ENCODE data around the gene PDE8B.
A peak's percentile ranks its signal among the peaks of the same experiment; 100 is the strongest.

PDE8B gene

GRCh38 chr5:77175231-77175630 lies 35.2 kb upstream of the PDE8B start:
- Histone ChIP-seq H3K9me3 (replicated peaks; ENCODE audit: low read length) (no peaks in the 10 kb centered on the region), H3K4me3 (ENCODE audit: low read length) (no peak overlapping the region), H3K36me3 (ENCODE audit: insufficient read depth, low read length) (no peaks in the 10 kb centered on the region), H3K4me2 (ENCODE audit: low read length) (no peak overlapping the region), H3K9ac (ENCODE audit: low read depth, low read length) (no peak overlapping the region), H3K4me1 (ENCODE audit: control insufficient read depth, insufficient read depth, low read length) (no peaks in the 10 kb centered on the region), H3K27me3 (ENCODE audit: control insufficient read depth, insufficient read depth, low read length) (peaks cover 50% of the 10 kb centered on the region)

GRCh38 chr5:77176429-77176828 lies 34.1 kb upstream of the PDE8B start:
- Histone ChIP-seq H3K4me3 (ENCODE audit: low read length) (no peak overlapping the region), H3K36me3 (ENCODE audit: insufficient read depth, low read length) (no peaks in the 10 kb centered on the region), H3K4me2 (ENCODE audit: low read length) (no peak overlapping the region), H3K9ac (ENCODE audit: low read depth, low read length) (no peak overlapping the region), H3K27me3 (ENCODE audit: control insufficient read depth, insufficient read depth, low read length) (peaks cover 60% of the 10 kb centered on the region), H3K9me3 (replicated peaks; ENCODE audit: low read length) (no peaks in the 10 kb centered on the region), H3K4me1 (ENCODE audit: control insufficient read depth, insufficient read depth, low read length) (no peaks in the 10 kb centered on the region)

- Histone ChIP-seq H3K36me3 (ENCODE audit: insufficient read depth, low read length) (no peaks in the 10 kb centered on the region), H3K27me3 (ENCODE audit: control insufficient read depth, insufficient read depth, low read length) (peaks cover 71% of the 10 kb centered on the region)
Observed at GRCh38 chr5:77177576-77177975, 32.9 kb upstream of the PDE8B start.

GRCh38 chr5:77180167-77181081 lies 30.1 kb upstream of the PDE8B start:
- peak overlapping the region; percentile 81 for H3K4me2 ChIP-seq (ENCODE audit: low read length)
- no peaks in the 10 kb centered on the region for H3K9me3 ChIP-seq (replicated peaks; ENCODE audit: low read length)
- H3K9ac ChIP-seq (ENCODE audit: low read depth, low read length) = no peak overlapping the region
- no peaks in the 10 kb centered on the region for H3K36me3 ChIP-seq (ENCODE audit: insufficient read depth, low read length)
- H3K4me3 ChIP-seq (ENCODE audit: low read length) = peak overlapping the region; percentile 65
- H3K27me3 ChIP-seq (ENCODE audit: control insufficient read depth, insufficient read depth, low read length) = peaks cover 55% of the 10 kb centered on the region
- no peaks in the 10 kb centered on the region for H3K4me1 ChIP-seq (ENCODE audit: control insufficient read depth, insufficient read depth, low read length)

More at GRCh38 chr5:77177576-77177975, 32.9 kb upstream of the PDE8B start:
- Histone ChIP-seq H3K9me3 (replicated peaks; ENCODE audit: low read length) (no peaks in the 10 kb centered on the region), H3K4me2 (ENCODE audit: low read length) (no peak overlapping the region), H3K4me3 (ENCODE audit: low read length) (no peak overlapping the region), H3K9ac (ENCODE audit: low read depth, low read length) (no peak overlapping the region), H3K4me1 (ENCODE audit: control insufficient read depth, insufficient read depth, low read length) (no peaks in the 10 kb centered on the region)

GRCh38 chr5:77181173-77181572 lies 29.3 kb upstream of the PDE8B start:
- H3K36me3 ChIP-seq (ENCODE audit: insufficient read depth, low read length) = no peaks in the 10 kb centered on the region
- H3K4me2 ChIP-seq (ENCODE audit: low read length) = peak overlapping the region; percentile 38
- H3K27me3 ChIP-seq (ENCODE audit: control insufficient read depth, insufficient read depth, low read length) = peaks cover 52% of the 10 kb centered on the region
- no peak overlapping the region for H3K9ac ChIP-seq (ENCODE audit: low read depth, low read length)
- H3K4me3 ChIP-seq (ENCODE audit: low read length) = no peak overlapping the region
- no peaks in the 10 kb centered on the region for H3K4me1 ChIP-seq (ENCODE audit: control insufficient read depth, insufficient read depth, low read length)
- H3K9me3 ChIP-seq (replicated peaks; ENCODE audit: low read length) = no peaks in the 10 kb centered on the region

GRCh38 chr5:77181596-77182304 lies 28.7 kb upstream of the PDE8B start:
- no peaks in the 10 kb centered on the region for H3K36me3 ChIP-seq (ENCODE audit: insufficient read depth, low read length)
- no peaks in the 10 kb centered on the region for H3K9me3 ChIP-seq (replicated peaks; ENCODE audit: low read length)
- H3K27me3 ChIP-seq (ENCODE audit: control insufficient read depth, insufficient read depth, low read length) = peaks cover 46% of the 10 kb centered on the region
- no peak overlapping the region for H3K4me2 ChIP-seq (ENCODE audit: low read length)
- no peaks in the 10 kb centered on the region for H3K4me1 ChIP-seq (ENCODE audit: control insufficient read depth, insufficient read depth, low read length)
- H3K4me3 ChIP-seq (ENCODE audit: low read length) = no peak overlapping the region
- no peak overlapping the region for H3K9ac ChIP-seq (ENCODE audit: low read depth, low read length)

GRCh38 chr5:77182367-77182766 lies 28.1 kb upstream of the PDE8B start:
- Histone ChIP-seq H3K36me3 (ENCODE audit: insufficient read depth, low read length) (no peaks in the 10 kb centered on the region), H3K4me2 (ENCODE audit: low read length) (no peak overlapping the region), H3K4me3 (ENCODE audit: low read length) (no peak overlapping the region), H3K9ac (ENCODE audit: low read depth, low read length) (no peak overlapping the region), H3K4me1 (ENCODE audit: control insufficient read depth, insufficient read depth, low read length) (no peaks in the 10 kb centered on the region), H3K9me3 (replicated peaks; ENCODE audit: low read length) (no peaks in the 10 kb centered on the region), H3K27me3 (ENCODE audit: control insufficient read depth, insufficient read depth, low read length) (peaks cover 40% of the 10 kb centered on the region)

- H3K4me3 ChIP-seq (ENCODE audit: low read length) = no peak overlapping the region
Observed at GRCh38 chr5:77186652-77187370, 23.7 kb upstream of the PDE8B start.

GRCh38 chr5:77189421-77189820 lies 21.1 kb upstream of the PDE8B start:
- Histone ChIP-seq H3K4me3 (ENCODE audit: low read length) (no peak overlapping the region), H3K4me1 (ENCODE audit: control insufficient read depth, insufficient read depth, low read length) (no peaks in the 10 kb centered on the region), H3K4me2 (ENCODE audit: low read length) (no peak overlapping the region), H3K36me3 (ENCODE audit: insufficient read depth, low read length) (no peaks in the 10 kb centered on the region), H3K9ac (ENCODE audit: low read depth, low read length) (no peak overlapping the region), H3K27me3 (ENCODE audit: control insufficient read depth, insufficient read depth, low read length) (peaks cover 18% of the 10 kb centered on the region), H3K9me3 (replicated peaks; ENCODE audit: low read length) (no peaks in the 10 kb centered on the region)

More at GRCh38 chr5:77186652-77187370, 23.7 kb upstream of the PDE8B start:
- Histone ChIP-seq H3K9ac (ENCODE audit: low read depth, low read length) (no peak overlapping the region), H3K27me3 (ENCODE audit: control insufficient read depth, insufficient read depth, low read length) (peaks cover 25% of the 10 kb centered on the region), H3K9me3 (replicated peaks; ENCODE audit: low read length) (no peaks in the 10 kb centered on the region), H3K4me2 (ENCODE audit: low read length) (no peak overlapping the region), H3K36me3 (ENCODE audit: insufficient read depth, low read length) (no peaks in the 10 kb centered on the region), H3K4me1 (ENCODE audit: control insufficient read depth, insufficient read depth, low read length) (no peaks in the 10 kb centered on the region)

GRCh38 chr5:77192441-77193050 lies 17.9 kb upstream of the PDE8B start:
- peaks cover 18% of the 10 kb centered on the region for H3K27me3 ChIP-seq (ENCODE audit: control insufficient read depth, insufficient read depth, low read length)
- no peak overlapping the region for H3K9ac ChIP-seq (ENCODE audit: low read depth, low read length)
- H3K4me3 ChIP-seq (ENCODE audit: low read length) = no peak overlapping the region
- no peaks in the 10 kb centered on the region for H3K4me1 ChIP-seq (ENCODE audit: control insufficient read depth, insufficient read depth, low read length)
- H3K36me3 ChIP-seq (ENCODE audit: insufficient read depth, low read length) = no peaks in the 10 kb centered on the region
- H3K9me3 ChIP-seq (replicated peaks; ENCODE audit: low read length) = no peaks in the 10 kb centered on the region
- H3K4me2 ChIP-seq (ENCODE audit: low read length) = no peak overlapping the region

GRCh38 chr5:77194762-77195161 lies 15.7 kb upstream of the PDE8B start:
- peaks cover 6% of the 10 kb centered on the region for H3K27me3 ChIP-seq (ENCODE audit: control insufficient read depth, insufficient read depth, low read length)
- H3K9me3 ChIP-seq (replicated peaks; ENCODE audit: low read length) = no peaks in the 10 kb centered on the region
- H3K4me3 ChIP-seq (ENCODE audit: low read length) = no peak overlapping the region
- no peaks in the 10 kb centered on the region for H3K4me1 ChIP-seq (ENCODE audit: control insufficient read depth, insufficient read depth, low read length)
- H3K36me3 ChIP-seq (ENCODE audit: insufficient read depth, low read length) = no peaks in the 10 kb centered on the region
- no peak overlapping the region for H3K9ac ChIP-seq (ENCODE audit: low read depth, low read length)
- no peak overlapping the region for H3K4me2 ChIP-seq (ENCODE audit: low read length)
